IMR-90 (cell line): Measurements from ENCODE around the gene PHAX. TPM values are rescaled to one million over a fixed set of nuclear protein-coding genes. Genes with fewer than 3 reads are reported as not detected.

Source experiments
- ATAC-seq: fragments of 200-7000 bp; cut with Tn5 transposase; 2 replicates; pipeline ENCODE4 v1.9.1; 2020; ENCODE audit warnings: low read depth, mild to moderate bottlenecking, moderate library complexity
- BruUV-seq: library from RNA; stranded (reverse); fragments of 400-500 nt; replicated peaks from 2 replicates; lab custom pipeline; 2021; lab: Mats Ljungman, UMichigan
- CTCF ChIA-PET: fragments of 300-600 bp; formaldehyde crosslinking; extraction: SDS; loops from one replicate; lab custom pipeline; 2021; ENCODE audit warnings: antibody characterized with exemption; lab: Yijun Ruan, JAX
- POLR2A ChIA-PET: fragments of 300-600 bp; sonication (Branson Sonifier 250); formaldehyde crosslinking; loops from one replicate; lab custom pipeline; 2022; ENCODE audit warnings: antibody characterized with exemption; ENCODE audit not compliant: unreplicated experiment; lab: Charles Lee
- DNase-seq: peaks from one replicate; pipeline ENCODE4 v3.0.0; 2013
- H2AFZ ChIP-seq: replicated peaks from 2 replicates; pipeline ENCODE3; 2013; ENCODE audit warnings: low read length, mild to moderate bottlenecking; ENCODE audit not compliant: poor library complexity
- H2AK5ac ChIP-seq: 2 replicates; pipeline ENCODE4 v1.6.1; 2013; ENCODE audit warnings: low read depth, low read length, inconsistent platforms
- H2AK9ac ChIP-seq: replicated peaks from 2 replicates; pipeline ENCODE3; 2013; ENCODE audit warnings: mild to moderate bottlenecking, low read depth, low read length, moderate library complexity; ENCODE audit not compliant: poor library complexity
- H2BK120ac ChIP-seq: 2 replicates; pipeline ENCODE4 v1.6.1; 2013; ENCODE audit warnings: low read depth, low read length, inconsistent platforms
- H2BK15ac ChIP-seq: 3 replicates; pipeline ENCODE4 v1.6.1; 2013; ENCODE audit warnings: low read depth, low read length, inconsistent platforms
- H2BK20ac ChIP-seq: 2 replicates; pipeline ENCODE4 v1.6.1; 2013; ENCODE audit warnings: low read depth, mild to moderate bottlenecking, inconsistent platforms, low read length, moderate library complexity
- H2BK5ac ChIP-seq: 2 replicates; pipeline ENCODE4 v1.6.1; 2013; ENCODE audit warnings: mild to moderate bottlenecking, low read depth, low read length, inconsistent platforms; ENCODE audit not compliant: poor library complexity, severe bottlenecking
- H3K14ac ChIP-seq: replicated peaks from 2 replicates; pipeline ENCODE4 v1.6.1; 2013; ENCODE audit warnings: low read depth, low read length, inconsistent platforms
- H3K18ac ChIP-seq: 2 replicates; pipeline ENCODE4 v1.6.1; 2013; ENCODE audit warnings: low read depth, low read length, control low read depth
- H3K23ac ChIP-seq: 2 replicates; pipeline ENCODE4 v1.6.1; 2013; ENCODE audit warnings: low read depth, low read length, inconsistent platforms
- H3K27ac ChIP-seq: 2 replicates; pipeline ENCODE4 v1.5.1; 2013; ENCODE audit warnings: mild to moderate bottlenecking, control low read depth, low read length; ENCODE audit not compliant: insufficient read depth
- H3K27me3 ChIP-seq: 2 replicates; pipeline ENCODE4 v1.6.1; 2013; ENCODE audit warnings: low read length; ENCODE audit not compliant: control insufficient read depth, insufficient read depth
- H3K36me3 ChIP-seq: 2 replicates; pipeline ENCODE4 v1.6.1; 2013; ENCODE audit warnings: low read length, mixed read lengths; ENCODE audit not compliant: control insufficient read depth, insufficient read depth
- H3K4ac ChIP-seq: 2 replicates; pipeline ENCODE4 v1.6.1; 2013; ENCODE audit warnings: low read depth, low read length, inconsistent platforms
- H3K4me1 ChIP-seq: 2 replicates; pipeline ENCODE4 v1.6.1; 2013; ENCODE audit warnings: low read length, mixed read lengths; ENCODE audit not compliant: control insufficient read depth, insufficient read depth
- H3K4me2 ChIP-seq: 2 replicates; pipeline ENCODE4 v1.6.1; 2013; ENCODE audit warnings: low read depth, mild to moderate bottlenecking, control low read depth, low read length, moderate library complexity
- H3K4me3 ChIP-seq: 2 replicates; pipeline ENCODE4 v1.5.1; 2013; ENCODE audit warnings: low read depth, mild to moderate bottlenecking, control low read depth, low read length, moderate library complexity; ENCODE audit not compliant: insufficient read depth
- H3K56ac ChIP-seq: 2 replicates; pipeline ENCODE4 v1.6.1; 2013; ENCODE audit warnings: low read length, inconsistent platforms; ENCODE audit not compliant: insufficient read depth; ENCODE audit errors: extremely low read depth
- H3K79me1 ChIP-seq, 2 experiments: 2 replicates each; pipeline ENCODE4 v1.6.1; 2013; ENCODE audit warnings: low read length in 2 of 2, inconsistent platforms in 1 of 2, low read depth in 1 of 2
- H3K9ac ChIP-seq: 2 replicates; pipeline ENCODE4 v1.6.1; 2013; ENCODE audit warnings: low read depth, low read length, control low read depth
- H3K9me1 ChIP-seq: 2 replicates; pipeline ENCODE4 v1.6.1; 2013; ENCODE audit warnings: low read length, inconsistent platforms; ENCODE audit not compliant: insufficient read depth
- H3K9me3 ChIP-seq: 2 replicates; pipeline ENCODE4 v1.6.1; 2013; ENCODE audit warnings: low read length; ENCODE audit not compliant: control insufficient read depth, insufficient read depth
- H4K20me1 ChIP-seq: 2 replicates; pipeline ENCODE4 v1.6.1; 2013; ENCODE audit warnings: low read length, inconsistent platforms; ENCODE audit not compliant: insufficient read depth
- H4K5ac ChIP-seq: 2 replicates; pipeline ENCODE4 v1.6.1; 2013; ENCODE audit warnings: mild to moderate bottlenecking, low read depth, low read length, control low read depth
- H4K8ac ChIP-seq, 2 experiments: 2 replicates each; pipeline ENCODE4 v1.6.1; 2013; ENCODE audit warnings: low read depth in 2 of 2, low read length in 2 of 2, control low read depth in 1 of 2, inconsistent platforms in 1 of 2
- H4K91ac ChIP-seq: 2 replicates; pipeline ENCODE4 v1.6.1; 2013; ENCODE audit warnings: low read depth, low read length, inconsistent platforms; ENCODE audit not compliant: insufficient read depth
- CHD1 ChIP-seq: IDR thresholded peaks from 2 replicates; pipeline ENCODE4 v1.6.1; 2012; ENCODE audit warnings: low read depth, low read length, improper control_type of control experiment
- WGBS, 2 experiments: methylation state at CpG; one replicate each; pipeline versions ENCODE4 v1.1.5 to v1.1.7; 2013; ENCODE audit warnings: missing lambda C conversion rate in 2 of 2; ENCODE audit not compliant: insufficient read length in 1 of 2; ENCODE audit errors: extremely low coverage in 2 of 2; 5-methylcytosine and 5-hydroxymethylcytosine counted together
- dilution Hi-C: fragments of 300-500 bp; cut with HindIII; formaldehyde crosslinking; loops from one replicate; pipeline ENCODE4 v1.14.3; 2018; ENCODE audit warnings: low sequenced_read_pairs; ENCODE audit not compliant: unreplicated experiment
- in situ Hi-C: fragments of 300-500 bp; cut with MboI; formaldehyde crosslinking; loops from 3 replicates; pipeline ENCODE4 v1.14.3; 2019; ENCODE audit warnings: low sequenced_read_pairs, inconsistent platforms, mixed read lengths
- intact Hi-C: fragments of 100-400 bp; cut with micrococcal nuclease; formaldehyde crosslinking; loops from 2 replicates; pipeline ENCODE4 v1.10.0; 2022
- polyA plus RNA-seq, 3 experiments: library from polyadenylated mRNA; depleted of rRNA; stranded (reverse); fragments of >200 nt; gene quantifications; 2 replicates each; pipeline ENCODE4 v1.2.3, GENCODE V29; 2012; ENCODE audit warnings: low replicate concordance in 1 of 3
- total RNA-seq: library from RNA; depleted of rRNA; stranded (reverse); fragments of >200 nt; gene quantifications from 2 replicates; pipeline ENCODE4 v1.2.3, GENCODE V29; 2012

PHAX gene
- total and polyA plus RNA-seq, 2 of the 4 experiments (the other 2 are of a cell fraction): 32.5 to 46.4 TPM

DNA sequence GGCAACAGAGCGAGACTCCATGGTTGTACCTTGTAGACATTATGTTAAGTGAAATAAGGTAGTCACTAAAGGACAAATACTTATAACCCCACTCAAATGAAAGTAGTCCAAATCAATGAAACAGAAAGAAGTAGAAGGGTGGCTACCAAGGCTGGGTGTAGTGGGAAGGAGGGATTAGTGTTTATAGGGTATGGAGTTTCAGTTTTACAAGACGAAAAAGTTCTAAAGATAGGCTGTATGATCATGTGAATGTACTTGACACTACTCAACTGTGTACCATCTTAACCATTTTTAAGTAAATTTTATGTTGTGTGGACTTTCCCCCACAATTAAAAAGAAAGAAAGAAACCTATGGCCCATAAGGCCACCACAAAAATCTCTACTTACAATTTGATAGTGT lies 37.9 kb upstream of the PHAX start:
- Histone ChIP-seq H3K27me3 (no peaks in the 10 kb centered on the region), H2AK5ac (no peak overlapping the region), H3K4me3 (no peak overlapping the region), H3K36me3 (peaks cover 8% of the 10 kb centered on the region), H3K4me2 (no peak overlapping the region), H2BK5ac (no peak overlapping the region), H4K20me1 (no peaks in the 10 kb centered on the region), H3K18ac (no peak overlapping the region), H3K9me1 (no peaks in the 10 kb centered on the region), H3K79me1 (no peaks in the 10 kb centered on the region), H3K4me1 (no peaks in the 10 kb centered on the region), H3K23ac (no peak overlapping the region), H2AFZ (no peak overlapping the region), H2BK15ac (no peak overlapping the region), H3K9me3 (no peaks in the 10 kb centered on the region), H4K5ac (no peak overlapping the region), H4K91ac (no peak overlapping the region), H3K56ac (no peak overlapping the region), H3K4ac (no peak overlapping the region), H3K27ac (no peak overlapping the region), H3K14ac (no peak overlapping the region), H3K9ac (no peak overlapping the region), H2BK20ac (no peak overlapping the region), H2BK120ac (no peak overlapping the region), H2AK9ac (no peak overlapping the region), H4K8ac (no peak overlapping the region)
- no TSS peak for BruUV-seq
- TF ChIP-seq CHD1: no peak
- ChIA-PET POLR2A (no interaction called here), CTCF (interaction anchor here (0.7 kb wide), 1 partner anchor 438 kb away, joined by 3 read pairs; no protein-coding TSS in a partner anchor)
- intact Hi-C loops: no loop called here
- in situ Hi-C loops: no loop called here
- ATAC-seq: no peak
- DNase-seq: no peak
- dilution Hi-C loops: no loop called here
- WGBS, 2 experiments: no CpG with 5 or more reads among the region's 2 CpGs
